AG04449 (cell line): ENCODE data around the gene ZNF318.

Experiments
- CTCF ChIA-PET: fragments of 350-600 bp; formaldehyde crosslinking; extraction: SDS; loops from one replicate; lab custom pipeline; 2021; ENCODE audit warnings: antibody characterized with exemption; lab: Yijun Ruan, JAX
- POLR2A ChIA-PET: fragments of 400-600, 350-600 bp; formaldehyde crosslinking; extraction: SDS; loops from one replicate; lab custom pipeline; 2020; ENCODE audit warnings: antibody characterized with exemption, inconsistent platforms; lab: Yijun Ruan, JAX
- DNase-seq: peaks from one replicate; pipeline ENCODE4 v3.0.0-alpha.2; 2010; ENCODE audit warnings: low read depth, low spot score
- H3K4me3 ChIP-seq: 2 replicates; pipeline ENCODE4 v1.5.1; 2011; ENCODE audit warnings: low read depth, mild to moderate bottlenecking, control low read depth, low read length
- CTCF ChIP-seq: IDR thresholded peaks from one replicate; pipeline ENCODE4 v1.5.1; 2011; ENCODE audit warnings: mild to moderate bottlenecking, moderate library complexity, low read length, control low read depth, inconsistent platforms; ENCODE audit not compliant: insufficient read depth; ENCODE audit errors: missing control alignments

Gene ZNF318

GRCh38 chr6:43407296-43407695 lies 37.8 kb upstream of the ZNF318 start:
- ChIA-PET POLR2A (no interaction called here), CTCF (no interaction called here)
- no peak for TF ChIP-seq CTCF
- H3K4me3 ChIP-seq: no peak overlapping the region
- no peak for DNase-seq

GRCh38 chr6:43405354-43405753 lies 35.9 kb upstream of the ZNF318 start:
- ChIA-PET POLR2A (no interaction called here), CTCF (no interaction called here)
- DNase-seq: no peak
- TF ChIP-seq CTCF: no peak
- no peak overlapping the region for H3K4me3 ChIP-seq

- no peak overlapping the region for H3K4me3 ChIP-seq
- ChIA-PET POLR2A (no interaction called here), CTCF (interaction anchor here (1.4 to 1.6 kb wide), 2 partner anchors 18 to 173 kb away, joined by 3 to 7 read pairs; partner anchors contain the start of gene DNPH1)
- TF ChIP-seq CTCF: no peak
- DNase-seq: no peak
Observed at GRCh38 chr6:43402820-43403219, 33.4 kb upstream of the ZNF318 start.

- POLR2A ChIA-PET: no interaction called here
- no peak for TF ChIP-seq CTCF
- H3K4me3 ChIP-seq: no peak overlapping the region
- no peak for DNase-seq
- CTCF ChIA-PET: interaction anchor here (1.0 to 1.6 kb wide), 4 partner anchors 9 to 172 kb away, joined by 3 to 7 read pairs (median 3); partner anchors contain the start of gene DNPH1
Observed at GRCh38 chr6:43401730-43402129, 32.3 kb upstream of the ZNF318 start.

GRCh38 chr6:43399932-43400487 lies 30.6 kb upstream of the ZNF318 start:
- DNase-seq: no peak
- no peak for TF ChIP-seq CTCF
- ChIA-PET CTCF (no interaction called here), POLR2A (no interaction called here)
- H3K4me3 ChIP-seq: no peak overlapping the region

GRCh38 chr6:43396408-43397149 lies 27.1 kb upstream of the ZNF318 start:
- ChIA-PET POLR2A (no interaction called here), CTCF (interaction anchor here (0.7 to 2.0 kb wide), 6 partner anchors 10 to 167 kb away, joined by 3 to 7 read pairs (median 4); partner anchors contain the start of gene DNPH1)
- DNase-seq: no peak
- no peak for TF ChIP-seq CTCF
- no peak overlapping the region for H3K4me3 ChIP-seq
